ENCODE data around the gene FLNB. TPM values are rescaled to one million over a fixed set of nuclear protein-coding genes. Genes with fewer than 3 reads are reported as not detected.

The FLNB gene
- total RNA-seq, 1 experiment from 2014 or later = 580 TPM

DNA sequence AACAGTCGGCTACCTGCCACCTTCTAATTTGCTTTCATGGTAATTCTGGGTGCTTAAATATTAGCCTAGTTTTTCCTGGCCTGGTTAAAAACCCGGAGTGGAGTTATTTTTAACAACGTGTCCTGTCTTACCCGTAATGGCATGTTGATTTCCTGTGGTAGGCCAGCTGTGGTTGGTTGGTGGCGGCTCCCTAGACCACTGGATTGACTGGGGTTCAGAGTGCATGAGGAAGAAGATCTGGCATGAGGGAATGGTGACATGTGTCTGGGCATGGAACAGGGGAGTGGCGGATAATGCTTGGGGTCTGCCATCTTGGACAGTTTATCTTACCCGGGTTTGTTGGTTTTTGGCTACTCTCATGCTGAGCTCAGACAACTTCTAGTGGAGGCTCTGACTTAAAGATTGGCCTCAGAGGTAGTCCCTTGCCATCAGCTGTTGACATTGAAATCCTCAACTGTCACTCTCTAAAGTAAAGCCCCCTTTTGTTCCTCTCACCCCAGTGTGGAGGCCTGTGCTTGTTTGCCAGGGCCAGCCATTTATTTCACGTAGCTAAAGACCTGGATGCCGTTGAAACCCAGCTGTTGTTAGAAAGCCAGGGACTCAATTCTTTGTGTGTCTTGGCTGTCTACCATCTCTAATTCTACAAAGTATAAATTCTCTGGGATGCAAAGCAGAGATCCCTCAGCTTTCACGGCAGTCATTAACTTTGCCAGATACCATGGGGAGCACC is 121.0 kb downstream of the FLNB start:
- H3K9me3 Mint-ChIP-seq (ENCODE audit: unreplicated experiment) = no peaks in the 10 kb centered on the region
- TF ChIP-seq, protein P1, sequence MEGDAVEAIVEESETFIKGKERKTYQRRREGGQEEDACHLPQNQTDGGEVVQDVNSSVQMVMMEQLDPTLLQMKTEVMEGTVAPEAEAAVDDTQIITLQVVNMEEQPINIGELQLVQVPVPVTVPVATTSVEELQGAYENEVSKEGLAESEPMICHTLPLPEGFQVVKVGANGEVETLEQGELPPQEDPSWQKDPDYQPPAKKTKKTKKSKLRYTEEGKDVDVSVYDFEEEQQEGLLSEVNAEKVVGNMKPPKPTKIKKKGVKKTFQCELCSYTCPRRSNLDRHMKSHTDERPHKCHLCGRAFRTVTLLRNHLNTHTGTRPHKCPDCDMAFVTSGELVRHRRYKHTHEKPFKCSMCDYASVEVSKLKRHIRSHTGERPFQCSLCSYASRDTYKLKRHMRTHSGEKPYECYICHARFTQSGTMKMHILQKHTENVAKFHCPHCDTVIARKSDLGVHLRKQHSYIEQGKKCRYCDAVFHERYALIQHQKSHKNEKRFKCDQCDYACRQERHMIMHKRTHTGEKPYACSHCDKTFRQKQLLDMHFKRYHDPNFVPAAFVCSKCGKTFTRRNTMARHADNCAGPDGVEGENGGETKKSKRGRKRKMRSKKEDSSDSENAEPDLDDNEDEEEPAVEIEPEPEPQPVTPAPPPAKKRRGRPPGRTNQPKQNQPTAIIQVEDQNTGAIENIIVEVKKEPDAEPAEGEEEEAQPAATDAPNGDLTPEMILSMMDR (IDR thresholded peaks at IDR 0.05; ENCODE audit: unreplicated experiment) = no peak
- H3K36me3 Mint-ChIP-seq (ENCODE audit: insufficient read depth, unreplicated experiment) = peaks cover 86% of the 10 kb centered on the region
- intact Hi-C loops (cut with micrococcal nuclease) = no loop called here
- no peak overlapping the region for H3K4me3 Mint-ChIP-seq (ENCODE audit: unreplicated experiment)
- peak overlapping the region; percentile 43 for H3K27ac Mint-ChIP-seq (ENCODE audit: low read depth, unreplicated experiment)
- H3K4me1 Mint-ChIP-seq (ENCODE audit: insufficient read depth, unreplicated experiment) = no peaks in the 10 kb centered on the region
- POLR2A ChIA-PET = no interaction called here
- no TSS peak for BruUV-seq (replicated peaks)
- no peak for DNase-seq (ENCODE audit: unreplicated experiment)
- no peaks in the 10 kb centered on the region for H3K27me3 Mint-ChIP-seq (ENCODE audit: insufficient read depth, unreplicated experiment)
- CTCF ChIA-PET = no interaction called here

DNA sequence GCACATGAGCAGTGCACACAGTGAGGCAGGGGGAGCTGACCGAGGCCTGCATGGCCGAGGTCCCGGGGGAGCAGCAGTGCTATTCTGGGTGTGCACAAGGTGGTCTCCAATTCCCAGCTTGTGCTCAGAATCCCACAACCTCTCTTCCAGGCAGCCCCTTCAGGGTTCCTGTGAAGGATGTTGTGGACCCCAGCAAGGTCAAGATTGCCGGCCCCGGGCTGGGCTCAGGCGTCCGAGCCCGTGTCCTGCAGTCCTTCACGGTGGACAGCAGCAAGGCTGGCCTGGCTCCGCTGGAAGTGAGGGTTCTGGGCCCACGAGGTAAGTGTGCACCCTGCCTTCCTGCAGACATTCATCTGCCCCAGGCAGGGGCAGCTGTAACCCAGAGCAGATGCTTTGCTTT is 122.4 kb downstream of the FLNB start:
- H3K36me3 Mint-ChIP-seq (ENCODE audit: insufficient read depth, unreplicated experiment) = peaks cover 86% of the 10 kb centered on the region
- H3K27me3 Mint-ChIP-seq (ENCODE audit: insufficient read depth, unreplicated experiment) = no peaks in the 10 kb centered on the region
- no peak for DNase-seq (ENCODE audit: unreplicated experiment)
- no peaks in the 10 kb centered on the region for H3K9me3 Mint-ChIP-seq (ENCODE audit: unreplicated experiment)
- no peak overlapping the region for H3K4me3 Mint-ChIP-seq (ENCODE audit: unreplicated experiment)
- TF ChIP-seq, protein P1 (IDR thresholded peaks at IDR 0.05; ENCODE audit: unreplicated experiment) = no peak
- H3K27ac Mint-ChIP-seq (ENCODE audit: low read depth, unreplicated experiment) = no peak overlapping the region
- ChIA-PET CTCF (interaction anchor here (0.7 to 1.3 kb wide), 2 partner anchors 123 to 573 kb away, joined by 3 read pairs; no protein-coding TSS in a partner anchor), POLR2A (no interaction called here)
- H3K4me1 Mint-ChIP-seq (ENCODE audit: insufficient read depth, unreplicated experiment) = no peaks in the 10 kb centered on the region
- no TSS peak for BruUV-seq (replicated peaks)
- intact Hi-C loops (cut with micrococcal nuclease) = no loop called here

DNA sequence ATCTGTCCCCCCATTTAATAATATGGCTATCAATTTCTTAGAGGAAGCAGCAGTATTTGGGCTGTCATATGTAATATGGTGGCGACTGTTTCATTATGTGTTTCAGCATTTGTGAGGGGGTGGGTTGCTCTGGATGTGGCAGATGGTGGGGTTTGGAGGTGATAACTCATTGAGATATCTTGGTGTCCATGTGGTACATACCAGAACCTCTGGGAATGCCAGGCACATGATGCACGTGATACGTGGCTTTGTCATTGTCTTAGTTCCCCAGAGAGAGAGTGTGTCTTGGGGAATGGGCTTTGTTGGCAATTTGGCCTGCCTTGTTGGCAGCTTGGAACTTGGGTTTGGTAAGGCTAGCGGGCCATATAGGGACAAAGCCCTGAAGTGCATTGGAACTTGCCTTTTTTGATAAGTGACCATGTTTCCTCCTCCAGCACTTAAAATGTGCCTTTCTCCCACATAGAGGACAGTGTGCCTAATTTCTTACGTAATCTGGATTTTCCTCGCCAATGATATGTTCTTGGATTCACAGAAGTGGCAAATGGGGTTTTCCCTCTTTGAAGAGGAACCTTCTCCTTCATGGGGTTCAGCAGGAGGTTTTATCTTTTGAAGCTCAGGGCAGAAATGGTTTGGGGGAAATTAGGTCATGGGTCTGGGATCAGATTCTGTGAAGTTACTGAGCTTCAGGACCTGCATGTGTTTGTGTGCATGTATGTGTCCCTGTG is 123.0 kb downstream of the FLNB start:
- TSS peak; percentile 32 for BruUV-seq (replicated peaks)

DNA sequence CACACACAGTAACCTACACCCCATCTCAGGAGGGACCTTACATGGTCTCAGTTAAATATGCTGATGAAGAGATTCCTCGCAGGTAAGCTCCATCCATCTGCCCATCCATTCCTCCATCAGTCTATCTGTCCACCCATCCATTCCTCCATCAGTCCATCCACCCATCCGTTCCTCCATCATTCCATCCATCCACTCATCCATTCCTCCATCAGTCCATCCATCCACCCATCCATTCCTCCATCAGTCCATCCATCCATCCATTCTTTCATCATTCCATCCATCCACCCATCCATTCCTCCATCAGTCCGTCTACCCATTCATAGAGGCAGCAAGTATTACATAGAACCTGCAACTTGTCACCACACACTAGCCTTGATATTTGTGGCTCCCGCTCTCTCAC is 124.6 kb downstream of the FLNB start:
- Mint-ChIP-seq H3K4me3 (ENCODE audit: unreplicated experiment) (no peak overlapping the region), H3K27me3 (ENCODE audit: insufficient read depth, unreplicated experiment) (no peaks in the 10 kb centered on the region), H3K9me3 (ENCODE audit: unreplicated experiment) (no peaks in the 10 kb centered on the region), H3K36me3 (ENCODE audit: insufficient read depth, unreplicated experiment) (peaks cover 86% of the 10 kb centered on the region), H3K27ac (ENCODE audit: low read depth, unreplicated experiment) (no peak overlapping the region), H3K4me1 (ENCODE audit: insufficient read depth, unreplicated experiment) (no peaks in the 10 kb centered on the region)
- intact Hi-C loops (cut with micrococcal nuclease) = no loop called here
- no TSS peak for BruUV-seq (replicated peaks)
- ChIA-PET CTCF (interaction anchor here (0.5 to 2.0 kb wide), 7 partner anchors 10 to 478 kb away, joined by 3 to 6 read pairs (median 4); no protein-coding TSS in a partner anchor), POLR2A (interaction anchor here (0.6 to 0.8 kb wide), 2 partner anchors 10 to 322 kb away, joined by 3 to 4 read pairs; no protein-coding TSS in a partner anchor)
- TF ChIP-seq, protein P1 (IDR thresholded peaks at IDR 0.05; ENCODE audit: unreplicated experiment) = no peak
- DNase-seq (ENCODE audit: unreplicated experiment) = no peak

More for the DNA sequence above, 123.0 kb downstream of the FLNB start:
- TF ChIP-seq, protein P1 (IDR thresholded peaks at IDR 0.05; ENCODE audit: unreplicated experiment) = no peak
- Mint-ChIP-seq H3K27me3 (ENCODE audit: insufficient read depth, unreplicated experiment) (no peaks in the 10 kb centered on the region), H3K36me3 (ENCODE audit: insufficient read depth, unreplicated experiment) (peaks cover 86% of the 10 kb centered on the region), H3K9me3 (ENCODE audit: unreplicated experiment) (no peaks in the 10 kb centered on the region), H3K4me1 (ENCODE audit: insufficient read depth, unreplicated experiment) (no peaks in the 10 kb centered on the region), H3K27ac (ENCODE audit: low read depth, unreplicated experiment) (no peak overlapping the region), H3K4me3 (ENCODE audit: unreplicated experiment) (no peak overlapping the region)
- ChIA-PET POLR2A (no interaction called here), CTCF (interaction anchor here (0.8 to 2.0 kb wide), 3 partner anchors 8 to 124 kb away, joined by 3 to 6 read pairs (median 3); no protein-coding TSS in a partner anchor)
- no peak for DNase-seq (ENCODE audit: unreplicated experiment)
- intact Hi-C loops (cut with micrococcal nuclease) = no loop called here
